ENCODE measurements around the gene KCNG2. TPM values are rescaled to one million over a fixed set of nuclear protein-coding genes. Genes with fewer than 3 reads are reported as not detected.

The KCNG2 gene
- total RNA-seq, 4 donors from 2014 or later: 2.3 to 3.8 (median 3.2) TPM; not detected in 1

GRCh38 chr18:79763407-79763806, 34.3 kb upstream of the KCNG2 start:
- TF ChIP-seq POLR2A (IDR thresholded peaks at IDR 0.05) (no peak), CTCF (IDR thresholded peaks at IDR 0.05) (no peak)
- no peaks in the 10 kb centered on the region for H3K27me3 ChIP-seq
- no peaks in the 10 kb centered on the region for H3K36me3 ChIP-seq
- H3K9me3 ChIP-seq: no peaks in the 10 kb centered on the region
- no peak overlapping the region for H3K27ac ChIP-seq
- peak in 1 of 3 donors; percentile 1 for DNase-seq
- no peaks in the 10 kb centered on the region for H3K4me1 ChIP-seq
- H3K4me3 ChIP-seq: no peak overlapping the region

- no peaks in the 10 kb centered on the region for H3K36me3 ChIP-seq
- no peaks in the 10 kb centered on the region for H3K27me3 ChIP-seq
- no peak for DNase-seq
- no peaks in the 10 kb centered on the region for H3K4me1 ChIP-seq
- H3K27ac ChIP-seq: no peak overlapping the region
- H3K9me3 ChIP-seq: no peaks in the 10 kb centered on the region
- no peak for TF ChIP-seq POLR2A (IDR thresholded peaks at IDR 0.05)
- no peak for TF ChIP-seq CTCF (IDR thresholded peaks at IDR 0.05)
- H3K4me3 ChIP-seq: no peak overlapping the region
Observed at GRCh38 chr18:79764131-79764530, 33.6 kb upstream of the KCNG2 start.

GRCh38 chr18:79765491-79766245, 32.1 kb upstream of the KCNG2 start:
- peak in 2 of 3 donors; percentile 16 to 24 for DNase-seq
- no peak for TF ChIP-seq POLR2A (IDR thresholded peaks at IDR 0.05)
- no peak for TF ChIP-seq CTCF (IDR thresholded peaks at IDR 0.05)

GRCh38 chr18:79766308-79766707, 31.4 kb upstream of the KCNG2 start:
- no peaks in the 10 kb centered on the region for H3K9me3 ChIP-seq
- H3K4me3 ChIP-seq: no peak overlapping the region
- no peak for TF ChIP-seq POLR2A (IDR thresholded peaks at IDR 0.05)
- no peak for TF ChIP-seq CTCF (IDR thresholded peaks at IDR 0.05)
- H3K36me3 ChIP-seq: no peaks in the 10 kb centered on the region
- no peaks in the 10 kb centered on the region for H3K27me3 ChIP-seq
- no peak overlapping the region for H3K27ac ChIP-seq
- no peaks in the 10 kb centered on the region for H3K4me1 ChIP-seq
- DNase-seq: peak in 2 of 3 donors; percentile 29 to 31

More at GRCh38 chr18:79765491-79766245, 32.1 kb upstream of the KCNG2 start:
- H3K27me3 ChIP-seq: no peaks in the 10 kb centered on the region
- H3K27ac ChIP-seq: no peak overlapping the region
- H3K9me3 ChIP-seq: no peaks in the 10 kb centered on the region
- H3K36me3 ChIP-seq: no peaks in the 10 kb centered on the region
- H3K4me3 ChIP-seq: no peak overlapping the region
- H3K4me1 ChIP-seq: no peaks in the 10 kb centered on the region

- TF ChIP-seq POLR2A (IDR thresholded peaks at IDR 0.05): no peak
- no peak for TF ChIP-seq CTCF (IDR thresholded peaks at IDR 0.05)
Observed at GRCh38 chr18:79768745-79769144, 29.0 kb upstream of the KCNG2 start.

More at GRCh38 chr18:79768745-79769144, 29.0 kb upstream of the KCNG2 start:
- Histone ChIP-seq H3K4me3 (no peak overlapping the region), H3K27me3 (no peaks in the 10 kb centered on the region), H3K4me1 (no peaks in the 10 kb centered on the region), H3K9me3 (no peaks in the 10 kb centered on the region), H3K27ac (no peak overlapping the region), H3K36me3 (no peaks in the 10 kb centered on the region)
- DNase-seq: no peak
